Small intestine (tissue), 7 donors: ENCODE measurements around the gene AP3D1. TPM values are rescaled to one million over a fixed set of nuclear protein-coding genes. Genes with fewer than 3 reads are reported as not detected.
A peak's percentile ranks its signal among the peaks of the same experiment; 100 is the strongest.

ENCODE experiments used
- DNase-seq, 2 donors: peaks; one replicate each; pipeline versions ENCODE4 v3.0.0 to v3.0.0-alpha.2; 2013
- FAIRE-seq: peaks from 2 replicates; lab custom pipeline; 2012; peaks lifted over from hg19 to GRCh38; lab: Jason Lieb, UNC
- H3K27ac ChIP-seq, 3 donors: one replicate each; pipeline ENCODE4 v1.5.1; 2013; ENCODE audit warnings: low read length in 2 of 3, mild to moderate bottlenecking in 2 of 3, control low read depth in 1 of 3, inconsistent platforms in 1 of 3, low read depth in 1 of 3, moderate library complexity in 1 of 3
- H3K27me3 ChIP-seq, 3 donors: one replicate each; pipeline ENCODE4 v1.6.1; 2013; ENCODE audit warnings: low read length in 3 of 3, inconsistent platforms in 1 of 3; ENCODE audit not compliant: control insufficient read depth in 3 of 3, insufficient read depth in 3 of 3
- H3K36me3 ChIP-seq, 3 donors: one replicate each; pipeline ENCODE4 v1.6.1; 2013; ENCODE audit warnings: low read length in 3 of 3, inconsistent platforms in 1 of 3, low read depth in 1 of 3, mild to moderate bottlenecking in 1 of 3, moderate library complexity in 1 of 3; ENCODE audit not compliant: control insufficient read depth in 3 of 3, insufficient read depth in 2 of 3
- H3K4me1 ChIP-seq, 3 donors: one replicate each; pipeline ENCODE4 v1.6.1; 2013; ENCODE audit warnings: low read length in 2 of 3, inconsistent platforms in 1 of 3, low read depth in 1 of 3, mild to moderate bottlenecking in 1 of 3, moderate library complexity in 1 of 3; ENCODE audit not compliant: control insufficient read depth in 3 of 3, insufficient read depth in 2 of 3
- H3K4me3 ChIP-seq, 3 donors: one replicate each; pipeline ENCODE4 v1.5.1; 2013; ENCODE audit warnings: low read length in 3 of 3, control low read depth in 1 of 3, inconsistent platforms in 1 of 3, low read depth in 1 of 3, mild to moderate bottlenecking in 1 of 3, moderate library complexity in 1 of 3
- H3K9me3 ChIP-seq, 2 donors: one replicate each; pipeline ENCODE4 v1.6.1; 2013; ENCODE audit warnings: low read depth in 1 of 2, low read length in 1 of 2; ENCODE audit not compliant: control insufficient read depth in 2 of 2, insufficient read depth in 1 of 2
- WGBS, 3 donors: extraction: QIAGEN DNeasy Blood & Tissue Kit; methylation state at CpG; one replicate each; pipeline ENCODE4 v1.1.7; 2013; 5-methylcytosine and 5-hydroxymethylcytosine counted together
- polyA plus RNA-seq, 4 donors: library from polyadenylated mRNA; stranded (reverse) in 3 of 4; unstranded in 1 of 4; fragments of 200-250 nt in 3 of 4; fragments of 120-200 nt in 1 of 4; gene quantifications; one replicate each; pipeline versions ENCODE4 v1.2.1 to v1.2.3, GENCODE V29; 2013
- donor health status: healthy with polysubstance abuse.
- donor health status: control.
- donor health status: control.
- donor health status: Bipolar disorder and iron deficiency.
- donor health status: healthy.

Gene AP3D1
- polyA plus RNA-seq, 4 donors: 68.1 to 106 (median 89.9) TPM

- no peak for FAIRE-seq
- Histone ChIP-seq H3K4me3 (peak overlapping the region; percentile 88 to 98 (median 95)), H3K9me3 (no peaks in the 10 kb centered on the region), H3K4me1 (peaks cover 3 to 16% (median 7%) of the 10 kb centered on the region in 3 donors), H3K27ac (peak overlapping the region in 2 of 3 donors; percentile 65 to 67), H3K36me3 (peaks cover 0 to 32% (median 0%) of the 10 kb centered on the region in 3 donors), H3K27me3 (no peaks in the 10 kb centered on the region)
- WGBS, 3 donors: 0 to 1% (median 0%) methylated on average over 23 to 36 of the region's 36 CpGs
- no peak for DNase-seq
These were observed 500 bp downstream of the AP3D1 start for GRCh38 chr19:2150794-2151338.

DNA sequence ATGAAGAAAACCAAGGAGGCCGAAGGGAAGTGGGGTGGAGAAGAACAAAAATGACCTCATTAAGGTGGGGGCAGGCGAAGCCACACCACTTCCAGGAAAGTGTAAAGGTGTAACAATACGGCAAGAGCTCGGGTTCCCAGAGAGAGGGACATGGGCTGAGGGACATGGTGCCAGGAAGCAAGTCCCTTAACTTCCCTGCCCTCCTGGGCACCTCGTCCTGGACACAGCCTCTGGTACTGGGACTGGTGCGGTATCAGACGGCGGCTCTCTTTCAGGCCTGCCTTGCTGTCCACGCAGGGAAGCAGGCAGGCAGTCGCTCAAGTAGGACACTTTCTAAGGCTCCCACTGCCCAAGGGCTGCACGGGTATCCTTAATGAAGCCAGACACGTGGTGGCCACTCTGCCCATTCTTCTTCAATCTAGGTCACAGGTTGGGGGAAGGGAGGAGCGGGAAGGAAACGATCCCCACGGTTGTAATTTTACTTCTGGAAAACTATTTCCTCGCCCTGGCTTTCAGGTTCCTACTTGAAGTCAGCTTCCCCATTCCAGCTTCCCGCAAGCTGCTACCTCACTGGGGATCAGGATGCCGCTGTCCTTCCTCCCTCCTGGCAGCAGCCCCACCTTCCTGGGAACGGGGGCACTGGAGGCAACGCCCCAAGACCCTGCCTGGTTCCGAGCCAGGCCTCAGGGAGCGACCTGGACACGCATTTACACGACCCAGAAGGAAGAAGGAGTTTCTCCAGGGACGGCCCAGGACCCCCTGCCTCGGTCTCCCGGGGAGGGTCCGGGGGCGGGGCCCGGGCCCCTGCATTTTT, 1.2 kb downstream of the AP3D1 start:
- Histone ChIP-seq H3K4me3 (peak overlapping the region; percentile 88 to 98 (median 95)), H3K36me3 (peaks cover 0 to 39% (median 0%) of the 10 kb centered on the region in 3 donors), H3K9me3 (no peaks in the 10 kb centered on the region), H3K4me1 (peaks cover 3 to 13% (median 7%) of the 10 kb centered on the region in 3 donors), H3K27me3 (no peaks in the 10 kb centered on the region), H3K27ac (peak overlapping the region in 2 of 3 donors; percentile 63 to 67)
- FAIRE-seq (no peak), DNase-seq (peak; percentile 24 to 60)
- WGBS, 3 donors: 4 to 15% (median 5%) methylated on average over 29 to 30 of the region's 30 CpGs

GRCh38 chr19:2148482-2149135, 2.8 kb downstream of the AP3D1 start:
- Histone ChIP-seq H3K36me3 (peaks cover 0 to 54% (median 0%) of the 10 kb centered on the region in 3 donors), H3K27ac (no peak overlapping the region), H3K9me3 (no peaks in the 10 kb centered on the region), H3K4me3 (no peak overlapping the region), H3K4me1 (peaks cover 3 to 13% (median 5%) of the 10 kb centered on the region in 3 donors), H3K27me3 (no peaks in the 10 kb centered on the region)
- 84 to 86% (median 86%) methylated on average over 16 of the region's 16 CpGs for WGBS, 3 donors
- no peak for DNase-seq
- no peak for FAIRE-seq

DNA sequence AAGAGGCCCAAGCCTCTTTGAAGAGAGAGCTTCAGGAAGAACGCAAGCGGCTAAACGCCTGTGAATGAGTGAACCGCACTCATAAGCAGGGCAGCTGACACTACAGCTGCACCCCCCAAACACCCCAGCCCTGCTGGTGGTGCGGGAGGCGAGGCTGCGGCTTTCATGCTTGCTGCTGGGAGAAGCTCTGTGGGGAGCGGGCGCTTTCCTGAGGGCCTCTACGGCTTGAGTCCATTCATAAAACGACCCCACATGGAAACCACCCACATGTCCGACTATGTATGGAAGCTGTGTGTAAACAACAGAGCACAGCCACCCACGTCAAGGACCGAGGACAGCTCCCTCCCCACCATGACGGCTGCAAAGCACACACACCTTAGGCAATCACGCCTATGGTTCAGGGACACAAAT, 5.5 kb downstream of the AP3D1 start:
- Histone ChIP-seq H3K4me1 (peaks cover 0 to 9% (median 5%) of the 10 kb centered on the region in 3 donors), H3K4me3 (no peak overlapping the region), H3K36me3 (peaks cover 0 to 68% (median 0%) of the 10 kb centered on the region in 3 donors), H3K27me3 (no peaks in the 10 kb centered on the region), H3K9me3 (no peaks in the 10 kb centered on the region), H3K27ac (no peak overlapping the region)
- 65 to 76% (median 69%) methylated on average over 16 of the region's 16 CpGs for WGBS, 3 donors
- FAIRE-seq: no peak
- no peak for DNase-seq

GRCh38 chr19:2144190-2144589, 7.2 kb downstream of the AP3D1 start:
- H3K27me3 ChIP-seq: no peaks in the 10 kb centered on the region
- no peaks in the 10 kb centered on the region for H3K9me3 ChIP-seq
- FAIRE-seq (no peak), DNase-seq (no peak)
- H3K4me1 ChIP-seq: no peaks in the 10 kb centered on the region
- peaks cover 0 to 75% (median 2%) of the 10 kb centered on the region in 3 donors for H3K36me3 ChIP-seq
- H3K4me3 ChIP-seq: no peak overlapping the region
- H3K27ac ChIP-seq: no peak overlapping the region
- 93 to 94% (median 94%) methylated on average over 15 of the region's 15 CpGs for WGBS, 3 donors

DNA sequence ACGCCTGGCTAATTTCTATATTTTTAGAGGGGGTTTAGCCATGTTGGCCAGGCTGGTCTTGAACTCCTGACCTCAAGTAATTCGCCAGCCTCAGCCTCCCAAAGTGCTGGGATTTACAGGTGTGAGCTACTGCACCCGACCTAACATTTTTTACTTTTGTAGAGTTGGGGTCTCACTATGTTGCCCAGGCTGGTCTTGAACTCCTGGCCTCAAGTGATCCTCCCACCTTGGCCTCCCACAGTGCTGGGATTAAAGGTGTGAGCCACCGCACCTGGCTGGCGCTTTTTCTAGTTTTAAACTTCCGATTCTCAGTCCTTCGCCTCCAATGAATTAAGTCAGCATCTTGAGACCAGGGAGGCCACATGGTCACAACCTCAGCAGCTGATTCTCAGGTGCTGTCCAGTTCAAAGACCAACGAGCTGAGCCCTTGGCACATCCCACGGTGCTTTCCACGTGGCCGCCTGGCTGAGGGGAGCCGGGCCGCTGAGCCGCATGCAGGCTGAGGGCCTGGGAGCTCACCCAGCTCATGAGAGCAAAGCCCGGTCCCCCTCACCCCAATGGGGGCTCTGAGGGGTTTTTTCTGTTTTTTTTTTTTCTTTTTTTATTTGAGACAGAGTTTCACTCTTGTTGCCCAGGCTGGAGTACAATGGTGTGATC, 9.1 kb downstream of the AP3D1 start:
- 93 to 96% (median 94%) methylated on average over 15 of the region's 15 CpGs for WGBS, 3 donors
- Histone ChIP-seq H3K27ac (no peak overlapping the region), H3K36me3 (peaks cover 5 to 82% (median 7%) of the 10 kb centered on the region in 3 donors), H3K27me3 (no peaks in the 10 kb centered on the region), H3K9me3 (no peaks in the 10 kb centered on the region), H3K4me1 (no peaks in the 10 kb centered on the region), H3K4me3 (no peak overlapping the region)
- FAIRE-seq: no peak
- DNase-seq: no peak

DNA sequence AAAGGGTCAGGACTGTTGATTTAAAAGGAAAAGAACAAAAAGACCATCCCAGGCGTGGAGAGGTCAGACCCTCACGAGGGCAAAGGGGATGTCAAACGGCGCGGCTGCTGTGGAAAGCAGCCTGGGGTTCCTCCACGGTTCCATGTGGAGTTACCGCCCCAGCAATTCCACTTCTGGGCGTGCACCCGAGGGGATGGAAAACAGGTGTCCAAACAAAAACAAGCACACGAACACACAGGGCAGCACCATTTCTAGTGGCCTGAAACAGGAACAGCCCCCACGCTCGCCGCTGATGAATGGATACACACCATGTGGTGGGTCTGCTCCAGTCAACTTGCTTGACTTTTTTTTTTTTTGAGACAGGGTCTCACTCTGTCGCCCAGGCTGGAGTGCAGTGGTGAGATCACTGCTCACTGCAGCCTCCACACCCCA, 11.2 kb downstream of the AP3D1 start:
- no peaks in the 10 kb centered on the region for H3K27me3 ChIP-seq

More for the DNA sequence above, 11.2 kb downstream of the AP3D1 start:
- H3K4me3 ChIP-seq: no peak overlapping the region
- DNase-seq (no peak), FAIRE-seq (no peak)
- H3K4me1 ChIP-seq: no peaks in the 10 kb centered on the region
- peaks cover 10 to 85% (median 14%) of the 10 kb centered on the region in 3 donors for H3K36me3 ChIP-seq
- H3K27ac ChIP-seq: no peak overlapping the region
- no peaks in the 10 kb centered on the region for H3K9me3 ChIP-seq
- WGBS, 3 donors: 84 to 89% (median 86%) methylated on average over 14 of the region's 14 CpGs
